GM12891 (cell line): ENCODE results near the gene TDP2. TPM values are rescaled to one million over a fixed set of nuclear protein-coding genes. Genes with fewer than 3 reads are reported as not detected.
A peak's percentile ranks its signal among the peaks of the same experiment; 100 is the strongest.
"Not testable (repeated sequence)": the region's sequence is repeated elsewhere in the genome, so short reads cannot be mapped to it uniquely, and the experiment has no call there.

Source experiments
- DNase-seq: peaks from one replicate; pipeline ENCODE4 v3.0.0; 2011; ENCODE audit warnings: low spot score; ENCODE audit not compliant: insufficient read length
- FAIRE-seq: peaks from 2 replicates; lab custom pipeline; 2011; peaks lifted over from hg19 to GRCh38; lab: Jason Lieb, UNC
- PAX5 ChIP-seq: IDR thresholded peaks from 2 replicates; pipeline ENCODE4 v1.6.1; 2011; ENCODE audit warnings: low read length, moderate library complexity, mild to moderate bottlenecking; ENCODE audit not compliant: insufficient read depth, severe bottlenecking
- POLR2A ChIP-seq: IDR thresholded peaks from 2 replicates; pipeline ENCODE4 v1.6.1; 2011; ENCODE audit warnings: low read depth, low read length, control low read depth
- POLR2AphosphoS5 ChIP-seq: IDR thresholded peaks from 2 replicates; pipeline ENCODE4 v1.6.1; 2011; ENCODE audit warnings: low read depth, low read length, control low read depth
- POU2F2 ChIP-seq: IDR thresholded peaks from 2 replicates; pipeline ENCODE4 v1.6.1; 2011; ENCODE audit warnings: low read depth, mild to moderate bottlenecking, control low read depth, low read length, moderate library complexity
- SPI1 ChIP-seq: IDR thresholded peaks from 2 replicates; pipeline ENCODE4 v1.6.1; 2011; ENCODE audit warnings: low read depth, low read length, control low read depth
- TAF1 ChIP-seq: IDR thresholded peaks from 2 replicates; pipeline ENCODE4 v1.6.1; 2011; ENCODE audit warnings: low read depth, low read length, control low read depth
- polyA plus RNA-seq: library from polyadenylated mRNA; unstranded; fragments of >200 nt; gene quantifications from one replicate; pipeline ENCODE4 v1.2.1, GENCODE V29; 2012; ENCODE audit warnings: low read depth, missing spikeins, inconsistent platforms; ENCODE audit not compliant: missing spikeins

The TDP2 gene
- 35.0 TPM for polyA plus RNA-seq

GRCh38 chr6:24666641-24667377, at the start of gene TDP2, which contains the start of gene ACOT13:
TDP2 (minus strand) TSS chr6:24666899; CDS start chr6:24666862, 37 bp downstream.
ACOT13 (plus strand) TSS chr6:24667077; CDS start chr6:24667264, 187 bp downstream.
- TF ChIP-seq TAF1 (0 out of 2 replicates have a peak, but pooled peaks have one; percentile 20), SPI1 (peak; percentile 44), POU2F2 (0 out of 2 replicates have a peak, but pooled peaks have one; percentile 48), POLR2AphosphoS5 (peak; percentile 85), POLR2A (peak; percentile 92), PAX5 (peak; percentile 50)
- FAIRE-seq, result peak; percentile 97
- DNase-seq, result peak; percentile 76

GRCh38 chr6:24710519-24711303, 44.0 kb upstream of the TDP2 start:
- FAIRE-seq (no peak), DNase-seq (no peak)
- no peak for TF ChIP-seq POU2F2

GRCh38 chr6:24709014-24709711, 42.5 kb upstream of the TDP2 start:
- TF ChIP-seq PAX5 (no peak), POLR2A (peak; percentile 57; the same call in 1 of the 2 replicates), POU2F2 (no peak)
- peak; percentile 58 for FAIRE-seq
- no peak for DNase-seq

GRCh38 chr6:24708612-24709011, 41.9 kb upstream of the TDP2 start:
- DNase-seq, result no peak
- no peak for FAIRE-seq
- TF ChIP-seq SPI1 (no peak), POLR2AphosphoS5 (0 out of 2 replicates have a peak, but pooled peaks have one; percentile 13), POLR2A (peak; percentile 35; the same call in 1 of the 2 replicates), TAF1 (no peak)

- FAIRE-seq, result no peak
- DNase-seq, result no peak
- TF ChIP-seq POLR2A (0 out of 2 replicates have a peak, but pooled peaks have one; percentile 27), POU2F2 (no peak)
Measured at GRCh38 chr6:24704468-24704867, 37.8 kb upstream of the TDP2 start.

GRCh38 chr6:24702720-24703282, 36.1 kb upstream of the TDP2 start:
- FAIRE-seq (no peak), DNase-seq (no peak)
- TF ChIP-seq SPI1, result no peak
- TF ChIP-seq POLR2A, result peak; percentile 56; the same call in 1 of the 2 replicates
- peak; percentile 65; the same call in 1 of the 2 replicates for TF ChIP-seq POLR2AphosphoS5

- no peak for DNase-seq
- FAIRE-seq, result no peak
- TF ChIP-seq POLR2A (no peak), POLR2AphosphoS5 (no peak), PAX5 (no peak), POU2F2 (no peak), SPI1 (no peak), TAF1 (no peak)
Measured at GRCh38 chr6:24699521-24700359, 33.0 kb upstream of the TDP2 start.

- no peak for FAIRE-seq
- TF ChIP-seq PAX5 (no peak), POU2F2 (no peak), SPI1 (no peak), TAF1 (no peak), POLR2AphosphoS5 (no peak), POLR2A (no peak)
- DNase-seq, result no peak
Measured at GRCh38 chr6:24696097-24696496, 29.4 kb upstream of the TDP2 start.

GRCh38 chr6:24695635-24696034, 28.9 kb upstream of the TDP2 start:
- not testable (repeated sequence) for DNase-seq
- peak; percentile 90 for FAIRE-seq
